GM13976 (cell line): ENCODE data around the gene RBM48.

Experiments used
- DNase-seq: peaks from one replicate; pipeline ENCODE4 v3.0.0; 2012; ENCODE audit warnings: low spot score
- CTCF ChIP-seq: IDR thresholded peaks from 2 replicates; pipeline ENCODE4 v1.5.1; 2012; ENCODE audit warnings: borderline replicate concordance, mild to moderate bottlenecking; ENCODE audit not compliant: insufficient read depth; ENCODE audit errors: extremely low read depth, missing control alignments, control extremely low read depth
- in situ Hi-C: fragments of 300-500 bp; cut with MboI; formaldehyde crosslinking; loops from one replicate; pipeline ENCODE4 v1.12.0; 2022; ENCODE audit warnings: low sequenced_read_pairs, mixed read lengths, inconsistent platforms; ENCODE audit not compliant: unreplicated experiment

Gene RBM48

GRCh38 chr7:92513167-92513902 is 15.3 kb upstream of the RBM48 start:
- in situ Hi-C loops = no loop called here
- no peak for TF ChIP-seq CTCF
- no peak for DNase-seq

- no peak for DNase-seq
- TF ChIP-seq CTCF = no peak
- in situ Hi-C loops = no loop called here
Observed at GRCh38 chr7:92517631-92518030, 11.0 kb upstream of the RBM48 start.

GRCh38 chr7:92520024-92520423 is 8.6 kb upstream of the RBM48 start:
- no peak for DNase-seq
- no peak for TF ChIP-seq CTCF

GRCh38 chr7:92523110-92523509 is 5.5 kb upstream of the RBM48 start:
- TF ChIP-seq CTCF = no peak
- DNase-seq = no peak
- in situ Hi-C loops = no loop called here

More at GRCh38 chr7:92520024-92520423, 8.6 kb upstream of the RBM48 start:
- in situ Hi-C loops = no loop called here

GRCh38 chr7:92527300-92528187 is 1.1 kb upstream of the RBM48 start:
- in situ Hi-C loops = no loop called here
- DNase-seq = peak; percentile 61
- TF ChIP-seq CTCF = no peak

GRCh38 chr7:92528958-92529264 is 316 bp downstream of the RBM48 start:
- in situ Hi-C loops = no loop called here
- DNase-seq = no peak
- no peak for TF ChIP-seq CTCF
